B cell (primary cell): Measurements from ENCODE around the gene WDR86. TPM values are rescaled to one million over a fixed set of nuclear protein-coding genes. Genes with fewer than 3 reads are reported as not detected.

Experiments
- ATAC-seq: fragments of 200-7000 bp; cut with Tn5 transposase; one replicate; pipeline ENCODE4 v1.10.0; 2021; ENCODE audit warnings: low read depth, mild to moderate bottlenecking, moderate number of reproducible peaks, moderate library complexity
- CTCF ChIA-PET: fragments of 350-600 bp; sonication (Branson Sonifier 250); formaldehyde crosslinking; loops from one replicate; lab custom pipeline; 2021; ENCODE audit warnings: antibody characterized with exemption, inconsistent platforms; lab: Charles Lee
- POLR2A ChIA-PET: fragments of 350-600 bp; sonication (Branson Sonifier 250); formaldehyde crosslinking; loops from one replicate; lab custom pipeline; 2021; ENCODE audit warnings: antibody characterized with exemption; lab: Charles Lee
- DNase-seq: peaks from one replicate; pipeline ENCODE4 v3.0.0; 2013
- H2AFZ ChIP-seq: 2 replicates; pipeline ENCODE4 v1.6.1; 2012; ENCODE audit warnings: mild to moderate bottlenecking, low read depth, low read length; ENCODE audit not compliant: insufficient read depth, poor library complexity, severe bottlenecking
- H3K27ac ChIP-seq, 2 donors: 1 replicate in 1 of 2; 2 replicates in 1 of 2; pipeline ENCODE4 v1.5.1; 2012 to 2013; ENCODE audit warnings: low read length in 2 of 2, mild to moderate bottlenecking in 2 of 2, moderate library complexity in 1 of 2
- H3K27me3 ChIP-seq, 4 experiments: fragments of 200-600 bp in 1 of 4; sonication (generic) in 1 of 4; replicated peaks in 1 of 4; 1 replicate in 2 of 4; 2 replicates in 2 of 4; pipeline versions ENCODE4 v1.6.1 to v1.7.0; 2013 to 2016; ENCODE audit warnings: low read length in 3 of 4, mild to moderate bottlenecking in 2 of 4, mixed read lengths in 1 of 4, moderate library complexity in 1 of 4; ENCODE audit not compliant: insufficient read depth in 4 of 4, control insufficient read depth in 3 of 4; ENCODE audit errors: control extremely low read depth in 1 of 4
- H3K36me3 ChIP-seq, 2 experiments: replicated peaks in 1 of 2; 1 replicate in 1 of 2; 2 replicates in 1 of 2; pipeline versions ENCODE4 v1.6.1 to v1.7.1; 2013; ENCODE audit warnings: low read length in 1 of 2; ENCODE audit not compliant: insufficient read depth in 2 of 2, control insufficient read depth in 1 of 2; ENCODE audit errors: control extremely low read depth in 1 of 2, extremely low read depth in 1 of 2
- H3K4me1 ChIP-seq, 2 donors: fragments of 200-600 bp in 1 of 2; sonication (generic) in 1 of 2; 1 replicate in 1 of 2; 2 replicates in 1 of 2; pipeline versions ENCODE4 v1.5.1 to v1.6.1; 2013 to 2017; ENCODE audit warnings: low read length in 2 of 2; ENCODE audit not compliant: control insufficient read depth in 2 of 2, insufficient read depth in 2 of 2
- H3K4me2 ChIP-seq: replicated peaks from 2 replicates; pipeline ENCODE3; 2012; ENCODE audit warnings: mild to moderate bottlenecking, low read depth, low read length; ENCODE audit not compliant: poor library complexity, severe bottlenecking
- H3K4me3 ChIP-seq, 5 experiments: fragments of 200-600 bp in 1 of 5; sonication (generic) in 1 of 5; 1 replicate in 3 of 5; 2 replicates in 2 of 5; pipeline versions ENCODE4 v1.5.1 to v1.7.0; 2011 to 2016; ENCODE audit warnings: low read length in 4 of 5, mild to moderate bottlenecking in 4 of 5, low read depth in 2 of 5, control low read depth in 1 of 5, moderate library complexity in 1 of 5; ENCODE audit not compliant: insufficient read depth in 1 of 5; ENCODE audit errors: control extremely low read depth in 1 of 5, extremely low read depth in 1 of 5
- H3K79me2 ChIP-seq: fragments of 200-600 bp; sonication (generic); one replicate; pipeline ENCODE4 v1.6.0; 2016; ENCODE audit warnings: low read length; ENCODE audit not compliant: control insufficient read depth, insufficient read depth
- H3K9ac ChIP-seq: fragments of 200-600 bp; sonication (generic); 2 replicates; pipeline ENCODE4 v1.6.1; 2017; ENCODE audit warnings: mild to moderate bottlenecking, low read length, moderate library complexity
- H3K9me3 ChIP-seq, 3 donors: one replicate each; pipeline versions ENCODE4 v1.6.1 to v1.7.1; 2013; ENCODE audit warnings: low read length in 2 of 3; ENCODE audit not compliant: control insufficient read depth in 2 of 3, insufficient read depth in 1 of 3; ENCODE audit errors: control extremely low read depth in 1 of 3
- H4K20me1 ChIP-seq: 2 replicates; pipeline ENCODE4 v1.6.0; 2012; ENCODE audit warnings: mild to moderate bottlenecking, low read length; ENCODE audit not compliant: insufficient read depth, control insufficient read depth, poor library complexity, severe bottlenecking
- H3K27ac Mint-ChIP-seq: one replicate; pipeline ENCODE4 v1.8.0; 2021; ENCODE audit warnings: mixed read lengths
- H3K27me3 Mint-ChIP-seq: one replicate; pipeline ENCODE4 v1.8.0; 2021; ENCODE audit warnings: mixed read lengths
- H3K4me1 Mint-ChIP-seq: one replicate; pipeline ENCODE4 v1.8.0; 2021; ENCODE audit warnings: mixed read lengths
- H3K4me3 Mint-ChIP-seq: one replicate; pipeline ENCODE4 v1.8.0; 2021; ENCODE audit warnings: mixed read lengths
- H3K9me3 Mint-ChIP-seq: one replicate; pipeline ENCODE4 v1.8.0; 2022; ENCODE audit warnings: mixed read lengths; ENCODE audit not compliant: insufficient read depth
- EZH2 ChIP-seq: IDR thresholded peaks from 2 replicates; pipeline ENCODE4 v1.6.1; 2012; ENCODE audit warnings: borderline replicate concordance, low read depth, mild to moderate bottlenecking, moderate library complexity, low read length; ENCODE audit not compliant: insufficient read depth, poor library complexity, severe bottlenecking
- WGBS: methylation state at CpG from one replicate; pipeline ENCODE4 v1.1.5; 2013; ENCODE audit warnings: missing lambda C conversion rate; ENCODE audit not compliant: insufficient coverage; 5-methylcytosine and 5-hydroxymethylcytosine counted together
- intact Hi-C: fragments of 100-400 bp; cut with micrococcal nuclease; formaldehyde crosslinking; loops from one replicate; pipeline ENCODE4 v1.10.0; 2022
- polyA plus RNA-seq: library from polyadenylated mRNA; depleted of rRNA; stranded (reverse); fragments of >200 nt; gene quantifications from 2 replicates; pipeline ENCODE4 v1.2.3, GENCODE V29; 2012
- total RNA-seq, 2 donors: library from RNA; stranded (reverse); fragments of 120-200 nt in 1 of 2; gene quantifications; 1 replicate in 1 of 2; 2 replicates in 1 of 2; pipeline versions ENCODE4 v1.2.3 to v1.2.4, GENCODE V29; 2013 to 2022
- TF ChIP-seq, protein P1 (sequence below): fragments of 200-600 bp; IDR thresholded peaks from one replicate; pipeline ENCODE4 v1.8.0; 2022; ENCODE audit warnings: antibody characterized with exemption, mild to moderate bottlenecking

WDR86 gene
- total and polyA plus RNA-seq, 2 donors (not counting 1 experiment from before 2014, with no cell fraction given): 1.4 to 1.5 TPM

DNA sequence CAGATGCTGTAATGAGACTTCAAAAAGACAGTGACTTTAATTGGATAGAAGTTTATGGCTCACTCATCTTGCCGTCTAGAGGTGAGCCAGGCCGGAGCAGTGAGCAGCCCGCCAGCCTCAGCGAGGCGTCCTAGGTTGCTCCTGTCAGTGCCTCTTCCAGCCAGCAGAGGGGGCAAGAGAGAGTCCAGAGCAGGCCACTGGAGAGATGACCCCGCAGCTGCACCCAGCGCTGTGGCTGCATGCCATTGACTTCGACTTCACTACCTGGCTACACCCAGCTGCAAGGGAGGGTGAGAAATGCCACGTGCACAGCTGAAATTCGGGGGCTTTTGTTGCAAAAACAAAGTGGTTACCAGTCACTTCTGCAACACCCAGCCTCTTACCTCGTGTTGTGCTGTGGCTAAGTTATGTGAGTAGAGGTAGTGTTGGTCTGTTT, 41.7 kb downstream of the WDR86 start:
- intact Hi-C loops: loop anchor here (1.0 to 2.0 kb wide), 6 partner anchors 13 to 391 kb away; no protein-coding TSS in a partner anchor
- Mint-ChIP-seq H3K27me3 (no peaks in the 10 kb centered on the region), H3K4me1 (peaks cover 8% of the 10 kb centered on the region), H3K27ac (peak overlapping the region; percentile 13), H3K4me3 (no peak overlapping the region), H3K9me3 (no peaks in the 10 kb centered on the region)
- peak; percentile 85 for DNase-seq
- H3K27ac ChIP-seq: no peak overlapping the region
- WGBS: 18% methylated on average over 8 of the region's 11 CpGs
- peaks cover 0 to 5% of the 10 kb centered on the region in 2 donors for H3K4me1 ChIP-seq
- no peak for TF ChIP-seq EZH2
- TF ChIP-seq, protein P1, sequence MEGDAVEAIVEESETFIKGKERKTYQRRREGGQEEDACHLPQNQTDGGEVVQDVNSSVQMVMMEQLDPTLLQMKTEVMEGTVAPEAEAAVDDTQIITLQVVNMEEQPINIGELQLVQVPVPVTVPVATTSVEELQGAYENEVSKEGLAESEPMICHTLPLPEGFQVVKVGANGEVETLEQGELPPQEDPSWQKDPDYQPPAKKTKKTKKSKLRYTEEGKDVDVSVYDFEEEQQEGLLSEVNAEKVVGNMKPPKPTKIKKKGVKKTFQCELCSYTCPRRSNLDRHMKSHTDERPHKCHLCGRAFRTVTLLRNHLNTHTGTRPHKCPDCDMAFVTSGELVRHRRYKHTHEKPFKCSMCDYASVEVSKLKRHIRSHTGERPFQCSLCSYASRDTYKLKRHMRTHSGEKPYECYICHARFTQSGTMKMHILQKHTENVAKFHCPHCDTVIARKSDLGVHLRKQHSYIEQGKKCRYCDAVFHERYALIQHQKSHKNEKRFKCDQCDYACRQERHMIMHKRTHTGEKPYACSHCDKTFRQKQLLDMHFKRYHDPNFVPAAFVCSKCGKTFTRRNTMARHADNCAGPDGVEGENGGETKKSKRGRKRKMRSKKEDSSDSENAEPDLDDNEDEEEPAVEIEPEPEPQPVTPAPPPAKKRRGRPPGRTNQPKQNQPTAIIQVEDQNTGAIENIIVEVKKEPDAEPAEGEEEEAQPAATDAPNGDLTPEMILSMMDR: peak; percentile 94
- no peaks in the 10 kb centered on the region for H3K9me3 ChIP-seq
- H3K9ac ChIP-seq: no peak overlapping the region
- peak; percentile 100 for ATAC-seq
- H4K20me1 ChIP-seq: peaks cover 23% of the 10 kb centered on the region
- no peak overlapping the region for H2AFZ ChIP-seq
- H3K4me2 ChIP-seq: no peak overlapping the region
- POLR2A ChIA-PET: no interaction called here
- no peaks in the 10 kb centered on the region for H3K27me3 ChIP-seq
- peaks cover 9% of the 10 kb centered on the region for H3K79me2 ChIP-seq
- CTCF ChIA-PET: interaction anchor here (0.5 to 13.4 kb wide), 23 partner anchors 8 to 1454 kb away, joined by 3 to 230 read pairs (median 4); partner anchors contain the start of gene WDR86
- peaks cover 2 to 49% of the 10 kb centered on the region in 2 experiments for H3K36me3 ChIP-seq
- H3K4me3 ChIP-seq: no peak overlapping the region

DNA sequence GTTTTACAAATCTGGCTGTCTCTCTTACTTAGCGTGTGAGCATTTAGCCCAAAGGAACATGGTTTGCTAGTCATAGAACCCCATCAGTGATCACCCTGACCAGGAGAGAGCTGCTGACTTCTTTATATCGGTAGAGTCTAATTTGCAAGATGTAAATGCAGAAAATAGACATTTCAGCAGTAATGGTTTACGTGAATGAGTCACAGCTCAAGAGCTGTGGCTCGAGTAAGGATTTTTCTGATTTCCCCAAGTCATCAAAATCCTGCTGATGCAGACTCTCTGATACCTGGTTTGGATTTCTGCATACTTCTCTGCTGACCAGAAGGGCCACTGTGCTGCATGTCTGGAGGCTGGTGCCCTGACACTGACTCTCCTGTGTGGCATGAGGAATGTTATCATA, 42.6 kb downstream of the WDR86 start:
- Histone ChIP-seq H3K9me3 (no peaks in the 10 kb centered on the region), H3K27me3 (no peaks in the 10 kb centered on the region), H3K36me3 (peaks cover 4 to 49% of the 10 kb centered on the region in 2 experiments), H4K20me1 (peaks cover 15% of the 10 kb centered on the region), H3K27ac (no peak overlapping the region), H3K4me3 (no peak overlapping the region), H3K9ac (no peak overlapping the region), H3K79me2 (peaks cover 9% of the 10 kb centered on the region), H2AFZ (no peak overlapping the region), H3K4me1 (peaks cover 0 to 5% of the 10 kb centered on the region in 2 donors), H3K4me2 (no peak overlapping the region)
- no peak for DNase-seq
- H3K27me3 Mint-ChIP-seq: no peaks in the 10 kb centered on the region
- intact Hi-C loops: no loop called here
- H3K4me1 Mint-ChIP-seq: peaks cover 8% of the 10 kb centered on the region
- POLR2A ChIA-PET: interaction anchor here (1.1 kb wide), 1 partner anchor 81 kb away, joined by 3 read pairs; no protein-coding TSS in a partner anchor
- ATAC-seq: no peak
- no peak overlapping the region for H3K27ac Mint-ChIP-seq
- CTCF ChIA-PET: interaction anchor here (1.4 to 13.4 kb wide), 4 partner anchors 13 to 81 kb away, joined by 3 to 230 read pairs (median 79); no protein-coding TSS in a partner anchor
- no peaks in the 10 kb centered on the region for H3K9me3 Mint-ChIP-seq
- TF ChIP-seq EZH2: no peak
- TF ChIP-seq, protein P1: no peak
- H3K4me3 Mint-ChIP-seq: no peak overlapping the region
- WGBS: 81% methylated on average over 3 of the region's 4 CpGs
